Measurements from ENCODE around the gene LURAP1L.

LURAP1L gene

GRCh38 chr9:12813960-12814876 lies 39.4 kb downstream of the LURAP1L start:
- no peaks in the 10 kb centered on the region for H3K36me3 ChIP-seq (ENCODE audit: control insufficient read depth in 2 of 2, insufficient read depth in 1 of 2, low read length in 2 of 2)
- H3K4me1 ChIP-seq (ENCODE audit: control insufficient read depth, insufficient read depth, low read length) = peaks cover 11% of the 10 kb centered on the region
- H3K9me3 ChIP-seq (ENCODE audit: control insufficient read depth, insufficient read depth, low read depth, low read length) = no peaks in the 10 kb centered on the region
- ChIA-PET POLR2A (interaction anchor here (2.8 kb wide), 1 partner anchor 39 kb away, joined by 15 read pairs; the partner anchor contains the start of gene LURAP1L), CTCF (interaction anchor here (0.5 to 1.7 kb wide), 7 partner anchors 17 to 1637 kb away, joined by 3 to 6 read pairs (median 4); no protein-coding TSS in a partner anchor)
- peak overlapping the region; percentile 15 for H3K4me3 ChIP-seq (ENCODE audit: low read depth, low read length)
- peak overlapping the region; percentile 79 for H3K27ac ChIP-seq (ENCODE audit: extremely low read depth, low read depth, low read length)
- peak; percentile 79 for TF ChIP-seq HIC1 (tag by site-specific recombination; IDR thresholded peaks at IDR 0.05)
- TF ChIP-seq GFI1B (tag by site-specific recombination; IDR thresholded peaks at IDR 0.05) = peak; percentile 65; the same call in 1 of the 2 replicates
- TF ChIP-seq ZFP37 (tag by site-specific recombination; IDR thresholded peaks at IDR 0.05) = 0 out of 2 replicates have a peak, but pooled peaks have one; percentile 23
- no peak for TF ChIP-seq ZNF423 (tag by site-specific recombination; IDR thresholded peaks at IDR 0.05)
- TF ChIP-seq ZBTB8A (tag by site-specific recombination; IDR thresholded peaks at IDR 0.05) = no peak; the same call in 1 of the 2 replicates
- TF ChIP-seq REPIN1 (tag by site-specific recombination; IDR thresholded peaks at IDR 0.05; ENCODE audit: low read depth) = no peak
- TF ChIP-seq SCRT2 (tag by site-specific recombination; IDR thresholded peaks at IDR 0.05) = no peak
- TF ChIP-seq ZNF350 (tag by site-specific recombination; IDR thresholded peaks at IDR 0.05) = no peak
- peak; percentile 39; the same call in 1 of the 2 replicates for TF ChIP-seq BCL11A (tag by site-specific recombination; IDR thresholded peaks at IDR 0.05; ENCODE audit: low read depth)
- no peak for TF ChIP-seq ZNF132 (tag by site-specific recombination; IDR thresholded peaks at IDR 0.05; ENCODE audit: borderline replicate concordance)
- TF ChIP-seq BCL6B (tag by site-specific recombination; IDR thresholded peaks at IDR 0.05) = peak; percentile 81
- TF ChIP-seq TCF7L2 (IDR thresholded peaks at IDR 0.05; ENCODE audit: borderline replicate concordance, low read depth, low read length) = peak; percentile 68
- peak; percentile 89 for TF ChIP-seq INSM2 (tag by site-specific recombination; IDR thresholded peaks at IDR 0.05)
- TF ChIP-seq ZNF791 (tag by site-specific recombination; IDR thresholded peaks at IDR 0.05) = no peak
- TF ChIP-seq PBX3 (CRISPR knock-in tag; IDR thresholded peaks at IDR 0.05) = no peak
- no peak for TF ChIP-seq ZNF521 (tag by site-specific recombination; IDR thresholded peaks at IDR 0.05)
- TF ChIP-seq ZSCAN30 (tag by site-specific recombination; IDR thresholded peaks at IDR 0.05) = no peak
- TF ChIP-seq KLF9 (tag by site-specific recombination; IDR thresholded peaks at IDR 0.05; ENCODE audit: low read depth) = no peak
- peak; percentile 73 for TF ChIP-seq ZBTB17 (tag by site-specific recombination; IDR thresholded peaks at IDR 0.05)
- peak; percentile 16; the same call in 1 of the 2 replicates for TF ChIP-seq ZNF449 (tag by site-specific recombination; IDR thresholded peaks at IDR 0.05)
- TF ChIP-seq SP3 (tag by site-specific recombination; IDR thresholded peaks at IDR 0.05) = peak; percentile 59
- peak; percentile 68; the same call in 1 of the 2 replicates for TF ChIP-seq ZXDB (tag by site-specific recombination; IDR thresholded peaks at IDR 0.05)
- TF ChIP-seq ZNF555 (tag by site-specific recombination; conservative IDR thresholded peaks at IDR 0.05) = no peak
- TF ChIP-seq ZNF292 (tag by site-specific recombination; IDR thresholded peaks at IDR 0.05; ENCODE audit: borderline replicate concordance, low read depth) = no peak
- peak; percentile 75 for TF ChIP-seq FEZF1 (tag by site-specific recombination; IDR thresholded peaks at IDR 0.05)
- no peak for TF ChIP-seq ZBTB26 (tag by site-specific recombination; optimal IDR thresholded peaks at IDR 0.05)
